ENCODE results near the gene YDJC.

DNA sequence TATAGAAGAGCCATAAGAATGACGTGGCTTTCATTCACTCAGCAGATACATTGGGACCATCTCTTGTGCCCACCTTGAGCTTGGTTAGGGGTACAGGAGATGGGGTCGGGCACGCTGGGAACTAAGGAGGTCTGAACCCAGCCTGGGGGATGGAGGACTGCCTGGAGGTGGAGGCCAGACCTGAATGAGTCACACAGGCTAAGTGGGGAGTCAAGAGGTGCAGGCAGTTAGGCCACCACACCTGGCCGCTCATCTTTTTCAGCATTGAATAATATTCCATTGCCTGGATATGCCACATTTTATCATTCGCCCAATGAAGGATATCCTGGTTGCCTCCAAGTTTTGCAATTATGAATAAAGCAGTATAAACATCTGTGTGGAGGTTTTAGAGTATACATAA is 32.2 kb upstream of the YDJC start:
- TF ChIP-seq, protein P1, sequence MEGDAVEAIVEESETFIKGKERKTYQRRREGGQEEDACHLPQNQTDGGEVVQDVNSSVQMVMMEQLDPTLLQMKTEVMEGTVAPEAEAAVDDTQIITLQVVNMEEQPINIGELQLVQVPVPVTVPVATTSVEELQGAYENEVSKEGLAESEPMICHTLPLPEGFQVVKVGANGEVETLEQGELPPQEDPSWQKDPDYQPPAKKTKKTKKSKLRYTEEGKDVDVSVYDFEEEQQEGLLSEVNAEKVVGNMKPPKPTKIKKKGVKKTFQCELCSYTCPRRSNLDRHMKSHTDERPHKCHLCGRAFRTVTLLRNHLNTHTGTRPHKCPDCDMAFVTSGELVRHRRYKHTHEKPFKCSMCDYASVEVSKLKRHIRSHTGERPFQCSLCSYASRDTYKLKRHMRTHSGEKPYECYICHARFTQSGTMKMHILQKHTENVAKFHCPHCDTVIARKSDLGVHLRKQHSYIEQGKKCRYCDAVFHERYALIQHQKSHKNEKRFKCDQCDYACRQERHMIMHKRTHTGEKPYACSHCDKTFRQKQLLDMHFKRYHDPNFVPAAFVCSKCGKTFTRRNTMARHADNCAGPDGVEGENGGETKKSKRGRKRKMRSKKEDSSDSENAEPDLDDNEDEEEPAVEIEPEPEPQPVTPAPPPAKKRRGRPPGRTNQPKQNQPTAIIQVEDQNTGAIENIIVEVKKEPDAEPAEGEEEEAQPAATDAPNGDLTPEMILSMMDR (IDR thresholded peaks at IDR 0.05; ENCODE audit: insufficient read depth, low read length, poor library complexity, severe bottlenecking), result no peak
- TF ChIP-seq EZH2phosphoT487 (conservative IDR thresholded peaks at IDR 0.05; ENCODE audit: low read length), result no peak
